Measurements from ENCODE around the gene HSPH1. TPM values are rescaled to one million over a fixed set of nuclear protein-coding genes. Genes with fewer than 3 reads are reported as not detected.
"Not testable (repeated sequence)": the region's sequence is repeated elsewhere in the genome, so short reads cannot be mapped to it uniquely, and the experiment has no call there.

HSPH1 gene
- total and polyA plus RNA-seq, 2 donors, result 58.2 to 87.0 TPM

DNA sequence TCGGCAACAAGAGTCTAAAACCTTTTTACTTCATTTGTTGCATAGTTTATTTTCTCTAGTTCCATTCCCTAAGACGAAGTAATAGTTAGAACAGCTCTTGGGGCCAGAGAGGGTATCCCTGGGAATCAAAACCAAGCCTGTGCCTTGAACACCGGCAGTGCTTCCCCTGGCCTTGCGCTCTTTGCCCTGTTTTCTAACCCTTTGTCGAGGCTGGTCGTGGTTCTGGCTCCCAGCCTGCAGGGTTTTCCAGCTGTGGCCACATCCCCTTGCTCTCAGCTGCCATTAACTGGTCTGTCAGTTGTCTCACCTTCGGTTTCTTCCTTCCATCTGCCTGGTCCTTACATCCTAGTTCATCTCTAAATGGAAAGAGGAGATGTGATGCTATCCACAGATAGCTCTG lies 61.0 kb downstream of the HSPH1 start:
- Histone ChIP-seq H3K4me1 (ENCODE audit: control insufficient read depth in 2 of 2, insufficient read depth in 2 of 2, low read length in 2 of 2) (no peaks in the 10 kb centered on the region), H3K36me3 (ENCODE audit: control insufficient read depth in 2 of 2, insufficient read depth in 2 of 2, low read length in 1 of 2) (no peaks in the 10 kb centered on the region), H3K27me3 (ENCODE audit: control insufficient read depth in 2 of 2, insufficient read depth in 1 of 2, low read length in 1 of 2) (peaks cover 3 to 12% of the 10 kb centered on the region in 2 donors), H3K27ac (ENCODE audit: low read depth in 1 of 2, low read length in 1 of 2) (no peak overlapping the region), H3K9me3 (ENCODE audit: control insufficient read depth in 2 of 2, insufficient read depth in 1 of 2, low read length in 1 of 2) (no peaks in the 10 kb centered on the region), H3K4me3 (ENCODE audit: low read length in 2 of 2) (no peak overlapping the region)
- WGBS, result 71% methylated on average over 7 of the region's 7 CpGs
- no peak for DNase-seq (ENCODE audit: low read depth in 6 of 9, low spot score in 9 of 9)

DNA sequence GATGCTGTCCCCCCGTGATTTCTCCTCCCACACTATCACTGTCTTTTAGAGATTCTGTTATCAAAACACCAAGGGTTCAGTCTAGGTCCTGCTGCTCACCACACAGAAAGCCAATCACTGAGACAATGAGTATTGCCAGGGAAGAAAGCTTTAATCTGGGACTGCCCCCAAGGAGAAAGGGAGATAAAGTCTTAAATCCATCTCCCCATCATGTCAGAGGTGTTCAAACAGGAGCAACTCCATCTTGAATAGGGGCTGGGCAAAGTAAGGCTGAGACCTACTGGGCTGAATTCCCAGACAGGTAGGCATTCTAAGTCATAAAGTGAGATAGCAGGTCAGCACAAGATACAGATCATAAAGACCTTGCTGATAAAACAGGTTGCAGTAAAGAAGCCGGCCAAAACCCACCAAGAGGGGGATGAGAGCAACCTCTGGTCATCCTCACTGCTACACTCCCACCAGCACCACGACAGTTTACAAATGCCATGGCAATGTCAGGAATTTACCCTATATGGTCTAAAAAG lies 63.7 kb downstream of the HSPH1 start:
- not testable (repeated sequence) for H3K9me3 ChIP-seq (ENCODE audit: control insufficient read depth in 2 of 2, insufficient read depth in 1 of 2, low read length in 1 of 2); H3K27ac ChIP-seq (ENCODE audit: low read depth in 1 of 2, low read length in 1 of 2); DNase-seq (ENCODE audit: low read depth in 6 of 9, low spot score in 9 of 9); H3K4me3 ChIP-seq (ENCODE audit: low read length in 2 of 2); H3K4me1 ChIP-seq (ENCODE audit: control insufficient read depth in 2 of 2, insufficient read depth in 2 of 2, low read length in 2 of 2); H3K36me3 ChIP-seq (ENCODE audit: control insufficient read depth in 2 of 2, insufficient read depth in 2 of 2, low read length in 1 of 2)
- 61% methylated on average over 3 of the region's 3 CpGs for WGBS
- peaks cover 3 to 12% of the 10 kb centered on the region in 2 donors for H3K27me3 ChIP-seq (ENCODE audit: control insufficient read depth in 2 of 2, insufficient read depth in 1 of 2, low read length in 1 of 2)

- H3K9me3 ChIP-seq (ENCODE audit: control insufficient read depth in 2 of 2, insufficient read depth in 1 of 2, low read length in 1 of 2), result no peaks in the 10 kb centered on the region
- 89% methylated on average over 10 of the region's 10 CpGs for WGBS
- DNase-seq (ENCODE audit: low read depth in 6 of 9, low spot score in 9 of 9), result no peak
Observed at GRCh38 chr13:31096654-31097302, 64.9 kb downstream of the HSPH1 start.

GRCh38 chr13:31094331-31095015 lies 67.2 kb downstream of the HSPH1 start:
- Histone ChIP-seq H3K4me3 (ENCODE audit: low read length in 2 of 2) (no peak overlapping the region), H3K36me3 (ENCODE audit: control insufficient read depth in 2 of 2, insufficient read depth in 2 of 2, low read length in 1 of 2) (no peaks in the 10 kb centered on the region), H3K27ac (ENCODE audit: low read depth in 1 of 2, low read length in 1 of 2) (no peak overlapping the region), H3K27me3 (ENCODE audit: control insufficient read depth in 2 of 2, insufficient read depth in 1 of 2, low read length in 1 of 2) (peaks cover 0 to 4% of the 10 kb centered on the region in 2 donors), H3K4me1 (ENCODE audit: control insufficient read depth in 2 of 2, insufficient read depth in 2 of 2, low read length in 2 of 2) (peaks cover 0 to 5% of the 10 kb centered on the region in 2 donors), H3K9me3 (ENCODE audit: control insufficient read depth in 2 of 2, insufficient read depth in 1 of 2, low read length in 1 of 2) (no peaks in the 10 kb centered on the region)
- 87% methylated on average over 6 of the region's 6 CpGs for WGBS
- DNase-seq (ENCODE audit: low read depth in 6 of 9, low spot score in 9 of 9), result no peak

More at GRCh38 chr13:31096654-31097302, 64.9 kb downstream of the HSPH1 start:
- Histone ChIP-seq H3K27me3 (ENCODE audit: control insufficient read depth in 2 of 2, insufficient read depth in 1 of 2, low read length in 1 of 2) (peaks cover 3 to 12% of the 10 kb centered on the region in 2 donors), H3K36me3 (ENCODE audit: control insufficient read depth in 2 of 2, insufficient read depth in 2 of 2, low read length in 1 of 2) (no peaks in the 10 kb centered on the region), H3K4me1 (ENCODE audit: control insufficient read depth in 2 of 2, insufficient read depth in 2 of 2, low read length in 2 of 2) (no peaks in the 10 kb centered on the region), H3K4me3 (ENCODE audit: low read length in 2 of 2) (no peak overlapping the region), H3K27ac (ENCODE audit: low read depth in 1 of 2, low read length in 1 of 2) (no peak overlapping the region)

DNA sequence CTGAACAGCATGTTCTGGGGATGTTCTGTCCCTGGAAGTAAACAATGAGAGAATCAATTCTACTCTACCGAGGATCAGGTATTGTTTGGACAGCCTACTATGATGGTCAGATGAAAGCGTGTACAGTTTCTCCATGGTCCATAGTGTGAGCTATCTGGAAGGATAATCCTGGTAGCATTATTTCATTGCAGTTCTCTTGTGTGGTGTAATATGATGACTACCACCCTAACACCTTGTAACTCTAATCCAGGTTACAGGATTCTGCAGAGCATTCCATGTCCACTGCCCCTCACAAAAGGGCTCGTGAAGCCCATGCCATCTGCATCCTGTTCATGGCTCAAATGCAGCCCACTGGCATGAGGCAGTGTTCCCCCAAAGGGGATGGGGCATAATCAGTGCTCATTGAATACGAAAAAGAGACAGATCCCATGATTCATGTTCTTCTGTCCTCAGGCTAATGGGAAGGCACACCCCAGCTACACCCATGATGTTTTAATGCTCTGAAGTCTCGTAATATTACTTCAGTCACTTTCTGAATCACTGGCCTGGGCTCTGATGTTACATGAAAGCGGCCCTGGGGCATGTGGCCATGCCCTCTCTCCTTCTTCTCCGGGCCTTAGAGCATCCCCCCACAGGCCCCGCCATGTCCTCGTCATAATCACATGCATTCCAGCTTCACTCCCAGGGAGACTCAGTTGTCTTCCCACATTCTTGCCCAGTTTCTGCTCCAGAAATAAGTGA lies 68.4 kb downstream of the HSPH1 start:
- H3K36me3 ChIP-seq (ENCODE audit: control insufficient read depth in 2 of 2, insufficient read depth in 2 of 2, low read length in 1 of 2), result no peaks in the 10 kb centered on the region
- H3K27me3 ChIP-seq (ENCODE audit: control insufficient read depth in 2 of 2, insufficient read depth in 1 of 2, low read length in 1 of 2), result peaks cover 0 to 3% of the 10 kb centered on the region in 2 donors
- 96% methylated on average over 9 of the region's 9 CpGs for WGBS
- no peak for DNase-seq (ENCODE audit: low read depth in 6 of 9, low spot score in 9 of 9)
- H3K4me3 ChIP-seq (ENCODE audit: low read length in 2 of 2), result no peak overlapping the region
- no peaks in the 10 kb centered on the region for H3K9me3 ChIP-seq (ENCODE audit: control insufficient read depth in 2 of 2, insufficient read depth in 1 of 2, low read length in 1 of 2)
- peaks cover 0 to 5% of the 10 kb centered on the region in 2 donors for H3K4me1 ChIP-seq (ENCODE audit: control insufficient read depth in 2 of 2, insufficient read depth in 2 of 2, low read length in 2 of 2)
- no peak overlapping the region for H3K27ac ChIP-seq (ENCODE audit: low read depth in 1 of 2, low read length in 1 of 2)

- H3K36me3 ChIP-seq (ENCODE audit: control insufficient read depth in 2 of 2, insufficient read depth in 2 of 2, low read length in 1 of 2), result no peaks in the 10 kb centered on the region
- DNase-seq (ENCODE audit: low read depth in 6 of 9, low spot score in 9 of 9), result no peak
- H3K4me3 ChIP-seq (ENCODE audit: low read length in 2 of 2), result no peak overlapping the region
- no peak overlapping the region for H3K27ac ChIP-seq (ENCODE audit: low read depth in 1 of 2, low read length in 1 of 2)
- WGBS, result 96% methylated on average over 5 of the region's 5 CpGs
- H3K9me3 ChIP-seq (ENCODE audit: control insufficient read depth in 2 of 2, insufficient read depth in 1 of 2, low read length in 1 of 2), result no peaks in the 10 kb centered on the region
- peaks cover 0 to 5% of the 10 kb centered on the region in 2 donors for H3K4me1 ChIP-seq (ENCODE audit: control insufficient read depth in 2 of 2, insufficient read depth in 2 of 2, low read length in 2 of 2)
- H3K27me3 ChIP-seq (ENCODE audit: control insufficient read depth in 2 of 2, insufficient read depth in 1 of 2, low read length in 1 of 2), result peaks cover 0 to 3% of the 10 kb centered on the region in 2 donors
Observed at GRCh38 chr13:31092646-31093045, 69.1 kb downstream of the HSPH1 start.

DNA sequence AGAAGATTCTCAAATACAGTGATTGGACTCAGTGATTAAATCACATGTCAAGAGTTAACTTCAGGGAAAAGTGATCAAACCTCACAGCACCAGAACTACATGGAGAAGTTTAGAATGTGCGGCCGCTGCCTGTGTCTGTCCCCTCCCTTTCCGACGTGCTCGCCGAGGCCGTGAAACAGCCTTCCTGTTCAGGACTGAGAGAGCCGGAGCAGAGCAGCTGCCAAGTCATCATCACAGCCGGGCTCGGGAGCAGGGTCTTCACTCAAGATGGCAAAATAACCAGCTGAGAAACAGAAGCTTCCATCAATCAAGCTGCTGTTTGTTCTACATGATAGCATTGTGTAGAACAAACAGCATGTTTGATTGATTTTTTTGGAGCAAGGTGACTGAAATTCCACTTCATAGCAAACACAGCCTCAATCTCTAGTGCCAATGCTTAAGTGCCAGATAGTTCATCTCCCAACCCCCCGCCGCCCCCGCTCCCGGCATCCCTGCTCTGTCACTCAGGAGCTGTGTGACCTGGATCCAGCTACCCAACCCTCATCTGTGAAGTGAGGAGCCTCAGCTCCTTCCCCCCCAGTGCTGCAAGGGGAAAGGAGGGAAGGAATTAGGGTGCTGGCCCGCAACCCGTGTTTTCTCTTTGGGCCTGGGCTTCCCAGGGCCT lies 70.6 kb downstream of the HSPH1 start:
- peak in 3 of 9 donors; percentile 16 to 48 (median 22) for DNase-seq (ENCODE audit: low read depth in 6 of 9, low spot score in 9 of 9)

DNA sequence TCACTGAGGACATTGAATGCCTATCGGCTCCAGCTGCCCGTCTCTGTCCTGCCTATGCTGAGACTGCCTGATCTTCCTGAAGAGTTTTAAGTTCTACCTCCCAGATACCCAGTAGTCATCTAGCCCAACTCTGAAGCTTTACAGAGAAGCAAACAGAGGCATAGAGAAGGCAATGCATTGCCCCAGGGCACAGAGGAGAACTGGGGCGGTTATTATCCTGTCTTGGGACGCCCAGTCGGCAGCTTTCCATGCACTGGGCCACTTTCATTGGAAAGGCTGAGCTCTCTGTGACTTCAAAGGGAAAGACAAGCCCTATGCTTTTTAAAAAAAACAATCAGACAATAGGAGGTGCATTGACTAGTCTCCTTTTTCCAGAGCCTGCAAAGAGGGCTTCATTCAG lies 71.6 kb downstream of the HSPH1 start:
- no peak overlapping the region for H3K4me3 ChIP-seq (ENCODE audit: low read length in 2 of 2)
- no peak overlapping the region for H3K27ac ChIP-seq (ENCODE audit: low read depth in 1 of 2, low read length in 1 of 2)
- DNase-seq (ENCODE audit: low read depth in 6 of 9, low spot score in 9 of 9), result no peak
- H3K36me3 ChIP-seq (ENCODE audit: control insufficient read depth in 2 of 2, insufficient read depth in 2 of 2, low read length in 1 of 2), result no peaks in the 10 kb centered on the region
- 87% methylated on average over 5 of the region's 5 CpGs for WGBS
- H3K4me1 ChIP-seq (ENCODE audit: control insufficient read depth in 2 of 2, insufficient read depth in 2 of 2, low read length in 2 of 2), result peaks cover 0 to 5% of the 10 kb centered on the region in 2 donors
- H3K9me3 ChIP-seq (ENCODE audit: control insufficient read depth in 2 of 2, insufficient read depth in 1 of 2, low read length in 1 of 2), result no peaks in the 10 kb centered on the region
- no peaks in the 10 kb centered on the region for H3K27me3 ChIP-seq (ENCODE audit: control insufficient read depth in 2 of 2, insufficient read depth in 1 of 2, low read length in 1 of 2)

More for the DNA sequence above, 70.6 kb downstream of the HSPH1 start:
- H3K4me3 ChIP-seq (ENCODE audit: low read length in 2 of 2), result no peak overlapping the region
- H3K36me3 ChIP-seq (ENCODE audit: control insufficient read depth in 2 of 2, insufficient read depth in 2 of 2, low read length in 1 of 2), result no peaks in the 10 kb centered on the region
- no peaks in the 10 kb centered on the region for H3K27me3 ChIP-seq (ENCODE audit: control insufficient read depth in 2 of 2, insufficient read depth in 1 of 2, low read length in 1 of 2)
- 40% methylated on average over 16 of the region's 16 CpGs for WGBS
- H3K27ac ChIP-seq (ENCODE audit: low read depth in 1 of 2, low read length in 1 of 2), result no peak overlapping the region
- H3K4me1 ChIP-seq (ENCODE audit: control insufficient read depth in 2 of 2, insufficient read depth in 2 of 2, low read length in 2 of 2), result peaks cover 0 to 5% of the 10 kb centered on the region in 2 donors
- no peaks in the 10 kb centered on the region for H3K9me3 ChIP-seq (ENCODE audit: control insufficient read depth in 2 of 2, insufficient read depth in 1 of 2, low read length in 1 of 2)

All from thymus (tissue), 11 donors.